ENCODE data around the gene LRRC4C.

Gene LRRC4C

DNA sequence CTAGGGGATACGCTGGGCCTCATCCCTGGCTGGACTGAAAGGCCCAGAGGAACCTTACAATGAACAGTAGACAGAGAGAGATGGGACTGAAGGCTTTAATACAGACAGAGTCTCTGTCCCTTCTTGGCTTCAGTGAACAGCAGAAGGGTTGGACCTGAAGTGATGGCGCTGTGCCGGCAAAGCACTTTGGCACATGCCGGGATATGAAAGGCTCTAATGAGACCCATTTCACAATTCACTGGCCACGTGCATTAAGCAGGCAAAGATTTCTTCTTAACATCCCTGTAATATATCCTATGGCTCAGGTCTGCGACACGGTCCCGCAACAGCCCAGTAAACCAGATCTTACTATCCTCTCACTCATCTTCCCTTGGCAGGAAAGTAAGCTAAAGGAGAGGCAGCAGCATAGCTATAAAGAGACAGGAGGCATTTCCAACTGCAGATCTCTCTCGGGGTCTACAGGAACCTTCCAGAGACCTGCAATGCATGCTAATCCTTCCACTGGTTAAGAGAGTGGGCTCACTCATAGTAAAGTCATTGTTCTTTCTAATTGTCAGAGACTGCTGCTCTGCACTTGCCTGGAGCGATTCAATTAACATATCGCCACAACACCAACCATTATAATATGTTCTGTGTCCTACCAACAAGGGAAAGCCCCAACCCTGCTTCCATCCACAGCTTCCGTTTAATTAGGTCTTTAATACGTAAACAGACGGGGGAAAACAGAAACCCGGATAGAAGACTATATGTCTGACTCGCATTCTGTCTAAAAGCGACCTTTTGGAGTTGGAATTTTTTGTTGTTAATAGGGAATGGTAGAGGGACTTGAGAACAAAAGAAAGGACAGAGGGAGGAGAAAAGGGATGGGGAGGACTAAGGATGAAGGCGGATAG, 1179.0 kb downstream of the LRRC4C start:
- DNase-seq = no peak

DNA sequence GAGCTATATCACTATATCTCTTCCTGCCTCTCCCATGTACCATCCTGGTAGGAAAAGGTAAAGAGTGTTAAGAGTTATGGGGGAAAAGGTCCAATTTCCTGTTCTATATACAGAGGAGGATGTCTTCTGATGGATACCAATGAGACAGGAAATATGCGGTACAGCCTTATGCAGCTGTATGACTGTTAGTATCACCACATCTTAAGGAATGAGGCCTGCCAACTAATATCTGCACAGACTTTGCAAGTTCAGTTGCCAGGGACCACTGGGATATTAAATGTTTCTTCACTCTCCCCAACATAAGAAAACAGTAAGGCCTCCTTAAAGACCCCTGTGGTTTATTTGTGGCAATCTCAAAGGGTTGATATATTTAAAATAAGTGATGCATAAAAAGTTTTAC, 1182.5 kb downstream of the LRRC4C start:
- no peak for DNase-seq

GRCh38 chr11:40274017-40274416, 1185.4 kb downstream of the LRRC4C start:
- DNase-seq = no peak

- DNase-seq = no peak
Observed at GRCh38 chr11:40273192-40273732, 1186.2 kb downstream of the LRRC4C start.

DNA sequence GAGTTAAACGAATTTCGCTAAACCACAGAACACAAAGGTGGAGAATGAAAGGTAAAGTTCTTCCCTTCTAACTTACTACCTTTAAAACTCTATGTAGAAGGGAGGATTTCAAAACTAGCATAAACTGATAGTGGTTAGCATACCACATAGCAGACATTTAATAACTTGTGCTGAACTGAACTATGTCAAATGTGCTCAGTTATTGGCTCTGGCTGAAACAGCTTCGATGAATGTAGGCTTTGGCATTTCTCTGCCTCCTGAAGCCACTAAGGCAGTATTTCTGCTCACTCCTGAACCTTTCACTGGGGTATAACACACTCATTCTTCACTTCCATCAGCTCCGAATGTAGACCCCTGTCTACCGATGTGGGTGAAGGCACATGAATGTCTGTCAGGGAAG, 1188.1 kb downstream of the LRRC4C start:
- no peak for DNase-seq

GRCh38 chr11:40269865-40270264, 1189.6 kb downstream of the LRRC4C start:
- DNase-seq = no peak

DNA sequence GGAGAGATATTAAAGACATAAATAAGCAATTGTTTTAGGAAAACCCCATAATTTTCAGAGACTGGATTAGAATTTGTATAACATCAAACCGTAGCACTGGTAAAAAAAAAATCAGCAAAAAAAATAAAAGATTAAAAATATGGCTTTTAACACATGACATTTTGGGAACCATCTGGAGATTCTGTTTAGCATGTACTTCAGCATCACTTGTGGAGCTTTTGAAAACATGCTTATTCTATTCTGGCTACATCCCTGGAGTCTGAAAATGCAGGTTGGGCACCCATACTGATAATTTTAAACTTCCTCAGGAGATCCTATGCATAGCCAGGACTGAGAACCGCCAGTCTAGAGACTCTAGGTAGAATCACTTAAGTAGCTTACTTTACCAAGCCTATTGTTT, 1190.9 kb downstream of the LRRC4C start:
- DNase-seq = no peak

DNA sequence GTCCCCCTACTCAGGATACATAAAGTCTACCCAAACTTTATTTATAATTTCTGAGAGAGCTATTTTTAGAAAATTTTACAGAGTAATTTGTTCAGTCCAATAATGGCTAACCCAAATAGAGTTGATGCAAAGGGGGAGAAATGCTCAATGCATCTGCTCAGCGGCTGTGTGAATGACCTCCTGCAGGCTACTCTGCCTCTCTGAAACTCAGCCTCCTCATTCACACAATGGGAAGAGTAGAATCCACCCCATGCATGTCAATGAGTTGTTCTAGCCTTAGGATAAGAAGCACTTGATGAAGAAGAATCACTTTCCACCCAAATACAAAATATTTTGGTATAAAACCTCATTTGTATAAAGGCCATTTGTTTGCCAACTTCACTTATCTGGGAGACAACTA, 1204.0 kb downstream of the LRRC4C start:
- DNase-seq = no peak

- DNase-seq = no peak
Observed at GRCh38 chr11:40253166-40253565, 1206.3 kb downstream of the LRRC4C start.

- DNase-seq = no peak
Observed at GRCh38 chr11:40252236-40252635, 1207.2 kb downstream of the LRRC4C start.

- DNase-seq = no peak
Observed at GRCh38 chr11:40246983-40247382, 1212.5 kb downstream of the LRRC4C start.

DNA sequence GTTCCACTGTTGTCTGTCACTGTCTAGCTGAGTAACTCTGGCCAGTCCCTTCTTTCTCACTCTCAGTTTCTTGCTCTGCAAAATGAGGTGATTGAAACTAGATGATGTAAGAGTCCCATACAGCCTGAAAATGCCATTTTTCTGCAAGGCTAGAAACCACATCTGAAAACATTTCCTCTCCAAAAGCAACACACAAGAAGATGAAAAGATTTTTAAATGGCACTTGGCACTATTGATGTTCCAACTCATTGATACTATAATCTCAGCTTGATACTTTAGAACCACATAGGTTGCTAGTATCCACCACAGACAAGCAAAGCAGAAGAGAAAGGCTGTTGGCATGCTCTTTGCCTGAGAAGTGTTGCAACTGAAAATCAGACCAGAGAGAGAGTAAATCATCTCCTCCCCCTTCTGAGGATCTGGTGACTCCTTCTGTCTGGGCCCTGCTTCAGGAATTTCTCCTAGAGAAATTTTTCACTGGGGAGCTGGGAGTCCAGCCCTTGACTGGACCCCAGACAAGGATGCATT, 1217.9 kb downstream of the LRRC4C start:
- DNase-seq = no peak

GRCh38 chr11:40240284-40240683, 1219.2 kb downstream of the LRRC4C start:
- no peak for DNase-seq

GRCh38 chr11:40236526-40236925, 1222.9 kb downstream of the LRRC4C start:
- DNase-seq = no peak

- no peak for DNase-seq
Observed at GRCh38 chr11:40235841-40236240, 1223.6 kb downstream of the LRRC4C start.

DNA sequence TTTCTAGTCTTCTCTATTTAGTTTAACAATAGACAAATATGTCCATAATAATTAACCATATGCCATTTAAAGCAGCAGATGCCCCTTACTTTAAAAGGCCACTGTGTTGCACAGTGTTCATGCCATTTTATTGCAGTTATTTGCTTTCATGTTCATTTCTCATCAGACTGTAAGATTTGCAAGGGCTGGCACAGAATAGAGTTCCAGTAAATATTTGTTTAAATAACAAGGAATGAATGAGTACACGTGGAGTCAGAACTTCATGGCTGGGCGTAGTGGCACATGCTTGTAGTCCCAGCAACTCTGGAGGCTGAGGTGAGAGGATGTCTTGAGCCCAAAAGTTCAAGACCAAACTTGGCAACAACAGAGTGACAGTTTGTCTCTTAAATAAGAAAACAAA, 1228.6 kb downstream of the LRRC4C start:
- no peak for DNase-seq

- DNase-seq = no peak
Observed at GRCh38 chr11:40228662-40229061, 1230.8 kb downstream of the LRRC4C start.

- no peak for DNase-seq
Observed at GRCh38 chr11:40227730-40228129, 1231.7 kb downstream of the LRRC4C start.

GRCh38 chr11:40226654-40227053, 1232.8 kb downstream of the LRRC4C start:
- no peak for DNase-seq

GRCh38 chr11:40223596-40224330, 1235.7 kb downstream of the LRRC4C start:
- no peak for DNase-seq

GRCh38 chr11:40219401-40219800, 1240.1 kb downstream of the LRRC4C start:
- DNase-seq = no peak

- DNase-seq = no peak
Observed at GRCh38 chr11:40215556-40215955, 1243.9 kb downstream of the LRRC4C start.

DNA sequence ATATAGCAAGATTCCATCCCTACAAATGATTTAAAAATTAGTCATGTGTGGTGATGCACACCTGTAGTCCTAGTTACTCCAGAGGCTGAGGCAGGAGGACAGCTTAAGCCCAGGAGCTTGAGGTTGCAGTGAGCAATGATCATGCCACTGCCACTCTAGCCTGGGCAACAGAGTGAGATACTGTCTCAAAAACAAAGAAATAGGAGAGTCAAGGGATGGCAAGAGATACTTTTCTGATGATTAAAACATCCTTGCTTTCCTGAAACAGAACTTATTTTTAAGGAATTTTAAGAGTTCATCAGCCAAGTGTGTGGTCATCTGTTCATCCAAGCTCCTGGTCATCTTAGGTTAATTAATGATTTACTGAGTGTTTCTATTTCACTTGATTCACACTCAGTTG, 1252.0 kb downstream of the LRRC4C start:
- DNase-seq = no peak

DNA sequence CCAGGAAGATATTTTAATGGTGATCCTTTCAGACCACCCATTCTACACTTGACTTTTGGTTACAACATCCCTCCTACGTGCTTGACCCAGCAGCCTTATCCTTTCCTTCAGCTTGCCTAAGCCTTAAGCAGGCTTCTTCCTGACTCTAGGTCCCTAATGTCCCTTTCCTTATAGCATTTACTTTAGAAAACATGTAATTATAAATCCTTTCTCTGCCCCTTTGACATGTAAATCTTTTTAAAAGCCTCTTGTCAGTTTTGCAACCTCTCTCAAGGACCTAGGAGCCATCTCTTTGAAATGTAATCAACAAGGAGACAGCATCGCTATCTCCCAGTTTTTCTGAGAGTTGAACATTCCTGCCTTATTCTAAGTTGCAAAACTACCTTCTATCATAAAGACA, 1255.2 kb downstream of the LRRC4C start:
- no peak for DNase-seq

Measured in CD4-positive, alpha-beta T cell treated with Interleukin-6 for 4 hours (primary cell).